KMS-11 (cell line): Measurements from ENCODE around the gene NR1H4.

Experiments used
- H2AFZ ChIP-seq: fragments of 200-600 bp; sonication (generic); 2 replicates; pipeline ENCODE4 v1.6.1; 2016; ENCODE audit warnings: antibody characterized with exemption, mixed run types, low read depth
- H3K27ac ChIP-seq: fragments of 200-600 bp; sonication (generic); 2 replicates; pipeline ENCODE4 v1.6.1; 2016; ENCODE audit warnings: mild to moderate bottlenecking, mixed run types
- H3K27me3 ChIP-seq: fragments of 200-600 bp; sonication (generic); 2 replicates; pipeline ENCODE4 v1.6.1; 2017; ENCODE audit warnings: mild to moderate bottlenecking, low read depth, mixed run types, moderate library complexity; ENCODE audit not compliant: insufficient read depth
- H3K36me3 ChIP-seq: fragments of 200-600 bp; sonication (generic); 2 replicates; pipeline ENCODE4 v1.6.1; 2017; ENCODE audit warnings: mild to moderate bottlenecking, mixed run types; ENCODE audit not compliant: insufficient read depth
- H3K4me1 ChIP-seq: fragments of 200-600 bp; sonication (generic); 2 replicates; pipeline ENCODE4 v1.6.1; 2016; ENCODE audit warnings: mild to moderate bottlenecking, low read depth, mixed run types; ENCODE audit not compliant: poor library complexity, severe bottlenecking
- H3K4me2 ChIP-seq: fragments of 200-600 bp; sonication (generic); 2 replicates; pipeline ENCODE4 v1.7.0; 2016; ENCODE audit warnings: mild to moderate bottlenecking, mixed run types
- H3K4me3 ChIP-seq: fragments of 200-600 bp; sonication (generic); IDR thresholded peaks from 2 replicates; pipeline ENCODE4 v1.6.1; 2017; ENCODE audit warnings: low read depth, low read length, mixed read lengths; ENCODE audit not compliant: insufficient read depth
- H3K79me2 ChIP-seq: fragments of 200-600 bp; sonication (generic); 2 replicates; pipeline ENCODE4 v1.6.1; 2016; ENCODE audit warnings: low read depth, mixed run types; ENCODE audit not compliant: insufficient read depth
- H3K9ac ChIP-seq: fragments of 200-600 bp; sonication (generic); 2 replicates; pipeline ENCODE4 v1.6.1; 2016; ENCODE audit warnings: mild to moderate bottlenecking, mixed run types
- H4K20me1 ChIP-seq: fragments of 200-600 bp; sonication (generic); 2 replicates; pipeline ENCODE4 v1.6.1; 2016; ENCODE audit warnings: mild to moderate bottlenecking, mixed run types; ENCODE audit not compliant: insufficient read depth
- CTCF ChIP-seq: fragments of 200-600 bp; sonication (generic); conservative IDR thresholded peaks from 2 replicates; pipeline ENCODE4 v1.6.1; 2017; ENCODE audit warnings: low read depth, mild to moderate bottlenecking, antibody characterized with exemption, low read length, moderate library complexity, mixed read lengths

Gene NR1H4

GRCh38 chr12:100476013-100476751 lies 2.5 kb downstream of the NR1H4 start:
- no peaks in the 10 kb centered on the region for H3K36me3 ChIP-seq
- no peak overlapping the region for H3K9ac ChIP-seq
- no peaks in the 10 kb centered on the region for H4K20me1 ChIP-seq
- H2AFZ ChIP-seq, result no peak overlapping the region
- no peaks in the 10 kb centered on the region for H3K79me2 ChIP-seq
- no peak for TF ChIP-seq CTCF
- no peak overlapping the region for H3K4me2 ChIP-seq
- H3K27ac ChIP-seq, result no peak overlapping the region
- no peaks in the 10 kb centered on the region for H3K4me1 ChIP-seq
- H3K4me3 ChIP-seq, result no peak overlapping the region
- no peaks in the 10 kb centered on the region for H3K27me3 ChIP-seq

- no peaks in the 10 kb centered on the region for H3K36me3 ChIP-seq
- H3K4me3 ChIP-seq, result no peak overlapping the region
- no peak overlapping the region for H3K27ac ChIP-seq
- H4K20me1 ChIP-seq, result no peaks in the 10 kb centered on the region
- H3K4me2 ChIP-seq, result no peak overlapping the region
- no peak overlapping the region for H3K9ac ChIP-seq
- H3K27me3 ChIP-seq, result no peaks in the 10 kb centered on the region
- H3K79me2 ChIP-seq, result no peaks in the 10 kb centered on the region
- no peak for TF ChIP-seq CTCF
- no peak overlapping the region for H2AFZ ChIP-seq
- H3K4me1 ChIP-seq, result no peaks in the 10 kb centered on the region
These were observed 7.4 kb downstream of the NR1H4 start for GRCh38 chr12:100481021-100481420.

GRCh38 chr12:100484183-100484886 lies 10.7 kb downstream of the NR1H4 start:
- Histone ChIP-seq H3K9ac (no peak overlapping the region), H3K4me3 (no peak overlapping the region), H3K4me2 (no peak overlapping the region), H3K79me2 (no peaks in the 10 kb centered on the region), H3K27me3 (no peaks in the 10 kb centered on the region), H4K20me1 (no peaks in the 10 kb centered on the region), H3K27ac (no peak overlapping the region), H2AFZ (no peak overlapping the region), H3K36me3 (no peaks in the 10 kb centered on the region), H3K4me1 (no peaks in the 10 kb centered on the region)
- TF ChIP-seq CTCF, result no peak

- Histone ChIP-seq H3K27me3 (no peaks in the 10 kb centered on the region), H3K4me1 (no peaks in the 10 kb centered on the region), H2AFZ (no peak overlapping the region), H3K27ac (no peak overlapping the region), H3K4me3 (no peak overlapping the region), H3K4me2 (no peak overlapping the region), H3K9ac (no peak overlapping the region), H3K36me3 (no peaks in the 10 kb centered on the region), H3K79me2 (no peaks in the 10 kb centered on the region), H4K20me1 (no peaks in the 10 kb centered on the region)
- no peak for TF ChIP-seq CTCF
These were observed 11.3 kb downstream of the NR1H4 start for GRCh38 chr12:100484891-100485471.
